ENCODE measurements around the gene LRRC4C.
"Not testable (repeated sequence)": the region's sequence is repeated elsewhere in the genome, so short reads cannot be mapped to it uniquely, and the experiment has no call there.

- not testable (repeated sequence) for TF ChIP-seq GABPA (IDR thresholded peaks at IDR 0.05 in 1 of 2, conservative IDR thresholded peaks at IDR 0.05 in 1 of 2); RAD21 (IDR thresholded peaks at IDR 0.05); FOXA2 (IDR thresholded peaks at IDR 0.05)
Observed at GRCh38 chr11:40522080-40522479, 937.4 kb downstream of the LRRC4C start.

Data from liver (tissue), 2 donors.